SK-N-SH (cell line): Measurements from ENCODE around the gene HIRA. TPM values are rescaled to one million over a fixed set of nuclear protein-coding genes. Genes with fewer than 3 reads are reported as not detected.

Experiments
- CTCF ChIA-PET: fragments of 300-600, 350-600 bp; formaldehyde crosslinking; extraction: SDS; loops from one replicate; lab custom pipeline; 2021; lab: Yijun Ruan, JAX
- POLR2A ChIA-PET: fragments of 350-600 bp; sonication (Branson Sonifier 250); formaldehyde crosslinking; extraction: SDS; loops from one replicate; lab custom pipeline; 2020; ENCODE audit warnings: antibody characterized with exemption, inconsistent platforms; lab: Yijun Ruan, JAX
- DNase-seq: peaks from one replicate; pipeline ENCODE4 v3.0.0; 2012
- H2AFZ ChIP-seq: fragments of 200-600 bp; sonication (generic); 2 replicates; pipeline ENCODE4 v1.8.1; 2016; ENCODE audit warnings: antibody characterized with exemption, mild to moderate bottlenecking, low read depth
- H3F3A ChIP-seq: fragments of 200-600 bp; sonication (generic); replicated peaks from 2 replicates; pipeline ENCODE3; 2016; ENCODE audit warnings: antibody characterized with exemption, mild to moderate bottlenecking; ENCODE audit not compliant: insufficient read depth
- H3K27ac ChIP-seq, 2 experiments: fragments of 200-500 bp in 1 of 2; fragments of 200-600 bp in 1 of 2; sonication (Bioruptor generic) in 1 of 2; sonication (generic), shearing (Covaris generic) in 1 of 2; 2 replicates each; pipeline versions ENCODE4 v1.5.1 to v1.6.1; 2014 to 2016; ENCODE audit warnings: low read depth in 2 of 2, inconsistent platforms in 1 of 2, low read length in 1 of 2, mild to moderate bottlenecking in 1 of 2, mixed read lengths in 1 of 2
- H3K27me3 ChIP-seq: fragments of 200-600 bp; sonication (generic), shearing (Covaris generic); 2 replicates; pipeline ENCODE4 v1.6.1; 2016; ENCODE audit warnings: mixed run types; ENCODE audit not compliant: insufficient read depth
- H3K36me3 ChIP-seq, 2 experiments: fragments of 200-500 bp in 1 of 2; fragments of 200-600 bp in 1 of 2; sonication (Bioruptor generic) in 1 of 2; sonication (generic) in 1 of 2; replicated peaks in 1 of 2; 2 replicates each; pipeline versions ENCODE3 to v1.5.1; 2014 to 2016; ENCODE audit warnings: low read length in 1 of 2, mild to moderate bottlenecking in 1 of 2; ENCODE audit not compliant: insufficient read depth in 2 of 2, control insufficient read depth in 1 of 2
- H3K4me1 ChIP-seq, 2 experiments: fragments of 200-500 bp in 1 of 2; fragments of 200-600 bp in 1 of 2; sonication (Bioruptor generic) in 1 of 2; sonication (generic), shearing (Covaris generic) in 1 of 2; 2 replicates each; pipeline versions ENCODE4 v1.5.1 to v1.6.1; 2014 to 2016; ENCODE audit warnings: low read depth in 1 of 2, low read length in 1 of 2, mixed run types in 1 of 2; ENCODE audit not compliant: insufficient read depth in 2 of 2, control insufficient read depth in 1 of 2
- H3K4me2 ChIP-seq: fragments of 200-600 bp; sonication (generic), shearing (Covaris generic); 2 replicates; pipeline ENCODE4 v1.6.1; 2017; ENCODE audit warnings: mixed run types
- H3K4me3 ChIP-seq, 2 experiments: fragments of 200-500 bp in 1 of 2; fragments of 200-600 bp in 1 of 2; sonication (Bioruptor generic) in 1 of 2; sonication (generic), shearing (Covaris generic) in 1 of 2; 2 replicates each; pipeline versions ENCODE4 v1.5.1 to v1.8.1; 2014 to 2016; ENCODE audit warnings: low read depth in 2 of 2, inconsistent platforms in 1 of 2, low read length in 1 of 2, mild to moderate bottlenecking in 1 of 2, mixed read lengths in 1 of 2, moderate library complexity in 1 of 2
- H3K79me2 ChIP-seq: fragments of 200-600 bp; sonication (generic); 2 replicates; pipeline ENCODE4 v1.8.1; 2017; ENCODE audit warnings: mild to moderate bottlenecking; ENCODE audit not compliant: insufficient read depth
- H3K9ac ChIP-seq: fragments of 200-600 bp; sonication (generic); 2 replicates; pipeline ENCODE4 v1.6.1; 2017; ENCODE audit warnings: mixed run types
- H3K9me2 ChIP-seq: fragments of 200-600 bp; sonication (generic); 2 replicates; pipeline ENCODE4 v1.6.1; 2017; ENCODE audit warnings: mixed run types
- H3K9me3 ChIP-seq: fragments of 200-600 bp; sonication (generic); 2 replicates; pipeline ENCODE4 v1.6.1; 2017; ENCODE audit warnings: mixed run types, mild to moderate bottlenecking, moderate library complexity
- H4K20me1 ChIP-seq: fragments of 200-600 bp; sonication (generic); 2 replicates; pipeline ENCODE4 v1.6.1; 2017; ENCODE audit warnings: mild to moderate bottlenecking, mixed run types; ENCODE audit not compliant: insufficient read depth
- EZH2phosphoT487 ChIP-seq: fragments of 200-600 bp; sonication (generic); IDR thresholded peaks from 2 replicates; pipeline ENCODE4 v1.6.1; 2017; ENCODE audit warnings: low read depth, mixed run types, mild to moderate bottlenecking, antibody characterized with exemption, moderate library complexity, borderline replicate concordance
- JUND ChIP-seq: IDR thresholded peaks from 2 replicates; pipeline ENCODE4 v1.4.0; 2012
- MXI1 ChIP-seq: IDR thresholded peaks from 2 replicates; pipeline ENCODE4 v1.6.1; 2012; ENCODE audit warnings: mild to moderate bottlenecking, low read depth, low read length, improper control_type of control experiment
- RFX5 ChIP-seq: IDR thresholded peaks from 2 replicates; pipeline ENCODE4 v1.6.1; 2012; ENCODE audit warnings: mild to moderate bottlenecking, improper control_type of control experiment, low read length
- RXRA ChIP-seq: IDR thresholded peaks from 2 replicates; pipeline ENCODE4 v1.4.0; 2012; ENCODE audit warnings: low read depth, mild to moderate bottlenecking, borderline replicate concordance
- SMC3 ChIP-seq: IDR thresholded peaks from 2 replicates; pipeline ENCODE4 v1.6.1; 2012; ENCODE audit warnings: low read depth, low read length, improper control_type of control experiment
- TAF1 ChIP-seq: IDR thresholded peaks from 2 replicates; pipeline ENCODE4 v1.6.1; 2012; ENCODE audit warnings: low read depth, mild to moderate bottlenecking, low read length, moderate library complexity, borderline replicate concordance
- TCF12 ChIP-seq: IDR thresholded peaks from 2 replicates; pipeline ENCODE4 v1.4.0; 2012
- WGBS: methylation state at CpG from one replicate; pipeline ENCODE4 v1.1.6; 2017; ENCODE audit warnings: low lambda C conversion rate; 5-methylcytosine and 5-hydroxymethylcytosine counted together
- polyA plus RNA-seq, 3 experiments: library from polyadenylated mRNA; depleted of rRNA; stranded (reverse); fragments of >200 nt; gene quantifications; 2 replicates each; pipeline ENCODE4 v1.2.3, GENCODE V29; 2012
- TF ChIP-seq, protein P1 (sequence below): IDR thresholded peaks from 2 replicates; pipeline ENCODE4 v1.4.0; 2012; ENCODE audit warnings: low read depth
- TF ChIP-seq, protein P2 (sequence below): IDR thresholded peaks from 2 replicates; pipeline ENCODE4; 2012
- TF ChIP-seq, protein P3 (sequence below): fragments of 200-600 bp; sonication (generic); IDR thresholded peaks from 2 replicates; pipeline ENCODE4 v1.6.1; 2017; ENCODE audit warnings: antibody characterized with exemption, mild to moderate bottlenecking, moderate library complexity
- TF ChIP-seq, protein P4 (sequence below): IDR thresholded peaks from 2 replicates; pipeline ENCODE4 v1.6.1; 2012; ENCODE audit warnings: mild to moderate bottlenecking, low read depth, low read length, moderate library complexity
- TF ChIP-seq, protein P5 (sequence below): fragments of 150-350 bp; IDR thresholded peaks from 2 replicates; pipeline ENCODE4 v1.6.1; 2016; ENCODE audit warnings: mild to moderate bottlenecking, low read depth, low read length

Gene HIRA
- polyA plus RNA-seq, 1 of the 3 experiments (the other 2 are of a cell fraction) = 21.0 TPM

DNA sequence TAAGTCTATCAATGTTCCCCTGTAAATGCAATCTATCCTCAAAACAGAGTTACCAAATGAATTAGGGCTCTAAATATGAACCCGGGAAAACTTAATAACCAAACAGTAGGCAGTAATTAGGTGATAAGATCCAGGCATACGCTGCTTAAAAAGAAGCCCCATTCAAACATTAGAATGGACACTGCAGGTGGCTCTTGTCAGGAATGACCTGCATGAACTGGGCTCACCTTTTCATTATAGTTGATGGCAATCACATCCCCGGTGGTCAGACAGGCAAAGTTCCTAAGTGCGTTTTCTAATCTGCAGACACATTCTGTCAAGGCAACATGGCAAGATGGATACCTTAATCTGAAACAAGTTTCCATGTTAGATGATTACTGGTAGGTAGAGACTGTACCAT, 33.4 kb upstream of the HIRA start:
- H3K79me2 ChIP-seq = no peaks in the 10 kb centered on the region; the same call in 1 of the 2 replicates
- no peak overlapping the region for H2AFZ ChIP-seq
- peaks cover 76 to 86% of the 10 kb centered on the region in 2 experiments for H3K36me3 ChIP-seq
- no peak overlapping the region for H3K9ac ChIP-seq
- TF ChIP-seq, protein P1, sequence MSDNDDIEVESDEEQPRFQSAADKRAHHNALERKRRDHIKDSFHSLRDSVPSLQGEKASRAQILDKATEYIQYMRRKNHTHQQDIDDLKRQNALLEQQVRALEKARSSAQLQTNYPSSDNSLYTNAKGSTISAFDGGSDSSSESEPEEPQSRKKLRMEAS = no peak
- TF ChIP-seq SMC3 (no peak), MXI1 (no peak), TAF1 (no peak), RXRA (no peak), EZH2phosphoT487 (no peak), RFX5 (no peak), JUND (no peak), TCF12 (no peak)
- TF ChIP-seq, protein P2, sequence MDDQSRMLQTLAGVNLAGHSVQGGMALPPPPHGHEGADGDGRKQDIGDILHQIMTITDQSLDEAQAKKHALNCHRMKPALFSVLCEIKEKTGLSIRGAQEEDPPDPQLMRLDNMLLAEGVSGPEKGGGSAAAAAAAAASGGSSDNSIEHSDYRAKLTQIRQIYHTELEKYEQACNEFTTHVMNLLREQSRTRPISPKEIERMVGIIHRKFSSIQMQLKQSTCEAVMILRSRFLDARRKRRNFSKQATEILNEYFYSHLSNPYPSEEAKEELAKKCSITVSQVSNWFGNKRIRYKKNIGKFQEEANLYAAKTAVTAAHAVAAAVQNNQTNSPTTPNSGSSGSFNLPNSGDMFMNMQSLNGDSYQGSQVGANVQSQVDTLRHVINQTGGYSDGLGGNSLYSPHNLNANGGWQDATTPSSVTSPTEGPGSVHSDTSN = no peak
- TF ChIP-seq, protein P3, sequence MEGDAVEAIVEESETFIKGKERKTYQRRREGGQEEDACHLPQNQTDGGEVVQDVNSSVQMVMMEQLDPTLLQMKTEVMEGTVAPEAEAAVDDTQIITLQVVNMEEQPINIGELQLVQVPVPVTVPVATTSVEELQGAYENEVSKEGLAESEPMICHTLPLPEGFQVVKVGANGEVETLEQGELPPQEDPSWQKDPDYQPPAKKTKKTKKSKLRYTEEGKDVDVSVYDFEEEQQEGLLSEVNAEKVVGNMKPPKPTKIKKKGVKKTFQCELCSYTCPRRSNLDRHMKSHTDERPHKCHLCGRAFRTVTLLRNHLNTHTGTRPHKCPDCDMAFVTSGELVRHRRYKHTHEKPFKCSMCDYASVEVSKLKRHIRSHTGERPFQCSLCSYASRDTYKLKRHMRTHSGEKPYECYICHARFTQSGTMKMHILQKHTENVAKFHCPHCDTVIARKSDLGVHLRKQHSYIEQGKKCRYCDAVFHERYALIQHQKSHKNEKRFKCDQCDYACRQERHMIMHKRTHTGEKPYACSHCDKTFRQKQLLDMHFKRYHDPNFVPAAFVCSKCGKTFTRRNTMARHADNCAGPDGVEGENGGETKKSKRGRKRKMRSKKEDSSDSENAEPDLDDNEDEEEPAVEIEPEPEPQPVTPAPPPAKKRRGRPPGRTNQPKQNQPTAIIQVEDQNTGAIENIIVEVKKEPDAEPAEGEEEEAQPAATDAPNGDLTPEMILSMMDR = no peak
- TF ChIP-seq, protein P4, sequence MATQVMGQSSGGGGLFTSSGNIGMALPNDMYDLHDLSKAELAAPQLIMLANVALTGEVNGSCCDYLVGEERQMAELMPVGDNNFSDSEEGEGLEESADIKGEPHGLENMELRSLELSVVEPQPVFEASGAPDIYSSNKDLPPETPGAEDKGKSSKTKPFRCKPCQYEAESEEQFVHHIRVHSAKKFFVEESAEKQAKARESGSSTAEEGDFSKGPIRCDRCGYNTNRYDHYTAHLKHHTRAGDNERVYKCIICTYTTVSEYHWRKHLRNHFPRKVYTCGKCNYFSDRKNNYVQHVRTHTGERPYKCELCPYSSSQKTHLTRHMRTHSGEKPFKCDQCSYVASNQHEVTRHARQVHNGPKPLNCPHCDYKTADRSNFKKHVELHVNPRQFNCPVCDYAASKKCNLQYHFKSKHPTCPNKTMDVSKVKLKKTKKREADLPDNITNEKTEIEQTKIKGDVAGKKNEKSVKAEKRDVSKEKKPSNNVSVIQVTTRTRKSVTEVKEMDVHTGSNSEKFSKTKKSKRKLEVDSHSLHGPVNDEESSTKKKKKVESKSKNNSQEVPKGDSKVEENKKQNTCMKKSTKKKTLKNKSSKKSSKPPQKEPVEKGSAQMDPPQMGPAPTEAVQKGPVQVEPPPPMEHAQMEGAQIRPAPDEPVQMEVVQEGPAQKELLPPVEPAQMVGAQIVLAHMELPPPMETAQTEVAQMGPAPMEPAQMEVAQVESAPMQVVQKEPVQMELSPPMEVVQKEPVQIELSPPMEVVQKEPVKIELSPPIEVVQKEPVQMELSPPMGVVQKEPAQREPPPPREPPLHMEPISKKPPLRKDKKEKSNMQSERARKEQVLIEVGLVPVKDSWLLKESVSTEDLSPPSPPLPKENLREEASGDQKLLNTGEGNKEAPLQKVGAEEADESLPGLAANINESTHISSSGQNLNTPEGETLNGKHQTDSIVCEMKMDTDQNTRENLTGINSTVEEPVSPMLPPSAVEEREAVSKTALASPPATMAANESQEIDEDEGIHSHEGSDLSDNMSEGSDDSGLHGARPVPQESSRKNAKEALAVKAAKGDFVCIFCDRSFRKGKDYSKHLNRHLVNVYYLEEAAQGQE = no peak
- TF ChIP-seq, protein P5, sequence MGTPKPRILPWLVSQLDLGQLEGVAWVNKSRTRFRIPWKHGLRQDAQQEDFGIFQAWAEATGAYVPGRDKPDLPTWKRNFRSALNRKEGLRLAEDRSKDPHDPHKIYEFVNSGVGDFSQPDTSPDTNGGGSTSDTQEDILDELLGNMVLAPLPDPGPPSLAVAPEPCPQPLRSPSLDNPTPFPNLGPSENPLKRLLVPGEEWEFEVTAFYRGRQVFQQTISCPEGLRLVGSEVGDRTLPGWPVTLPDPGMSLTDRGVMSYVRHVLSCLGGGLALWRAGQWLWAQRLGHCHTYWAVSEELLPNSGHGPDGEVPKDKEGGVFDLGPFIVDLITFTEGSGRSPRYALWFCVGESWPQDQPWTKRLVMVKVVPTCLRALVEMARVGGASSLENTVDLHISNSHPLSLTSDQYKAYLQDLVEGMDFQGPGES = no peak
- no peaks in the 10 kb centered on the region for H3K27me3 ChIP-seq
- no peak overlapping the region for H3K4me3 ChIP-seq
- no peaks in the 10 kb centered on the region for H3K9me3 ChIP-seq
- H4K20me1 ChIP-seq = peaks cover 6% of the 10 kb centered on the region; the same call in 1 of the 2 replicates
- no peaks in the 10 kb centered on the region for H3K9me2 ChIP-seq
- H3K4me2 ChIP-seq = no peak overlapping the region
- peaks cover 0 to 3% of the 10 kb centered on the region in 2 experiments; a peak in 1 of 4 replicates for H3K4me1 ChIP-seq
- ChIA-PET CTCF (interaction anchor here (1.0 to 2.8 kb wide), 3 partner anchors 9 to 167 kb away, joined by 3 to 13 read pairs (median 5); no protein-coding TSS in a partner anchor), POLR2A (no interaction called here)
- no peak overlapping the region; a peak in 1 of 4 replicates for H3K27ac ChIP-seq
- no peak for DNase-seq
- 86% methylated on average over 4 of the region's 4 CpGs for WGBS
- H3F3A ChIP-seq = no peaks in the 10 kb centered on the region
